Measurements from ENCODE around the gene NCKIPSD.

DNA sequence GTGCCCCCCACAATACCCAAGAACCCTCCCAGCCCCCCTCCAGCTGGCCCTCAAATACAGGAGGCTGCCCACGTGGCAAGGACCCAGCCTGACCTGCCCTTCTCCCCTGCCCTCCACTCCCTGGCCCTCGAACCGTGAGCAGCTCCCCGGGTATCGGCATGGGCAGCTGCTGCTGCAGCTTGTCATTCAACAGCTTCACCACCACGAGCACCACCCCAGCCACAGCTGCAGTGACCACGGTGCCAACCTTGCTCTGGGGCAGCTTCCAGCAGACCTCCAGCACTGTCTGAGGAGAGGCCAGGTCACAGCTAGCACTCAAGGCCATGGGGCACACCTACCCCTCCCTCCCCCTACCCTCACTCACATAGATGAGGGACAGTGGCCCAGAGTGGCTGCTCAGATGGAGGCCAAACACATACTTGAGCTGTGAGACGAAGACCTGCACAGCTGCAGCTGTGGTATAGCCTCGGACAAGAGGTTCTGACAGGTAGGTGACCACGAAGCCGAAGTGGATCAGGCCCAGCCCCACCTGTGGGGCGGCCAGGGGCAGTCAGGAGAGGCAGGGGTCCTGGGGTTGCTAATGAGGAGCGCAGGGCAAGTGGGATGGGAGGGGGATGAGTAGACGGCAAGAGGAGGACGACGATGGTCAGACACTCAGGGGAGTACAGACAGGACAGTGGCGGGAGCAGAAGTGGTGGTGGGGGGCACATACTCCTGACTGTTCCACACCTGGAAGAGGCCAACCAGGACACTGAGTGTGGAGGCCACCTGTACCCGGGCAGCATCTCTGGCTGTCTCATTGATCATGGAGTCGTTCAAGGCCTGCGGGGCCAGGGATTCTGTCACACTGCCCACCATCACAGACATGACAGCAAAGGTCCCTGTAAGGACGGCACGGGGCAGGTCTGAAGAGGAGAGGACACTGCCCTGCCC, 53.9 kb downstream of the NCKIPSD start:
- TF ChIP-seq, protein P1, sequence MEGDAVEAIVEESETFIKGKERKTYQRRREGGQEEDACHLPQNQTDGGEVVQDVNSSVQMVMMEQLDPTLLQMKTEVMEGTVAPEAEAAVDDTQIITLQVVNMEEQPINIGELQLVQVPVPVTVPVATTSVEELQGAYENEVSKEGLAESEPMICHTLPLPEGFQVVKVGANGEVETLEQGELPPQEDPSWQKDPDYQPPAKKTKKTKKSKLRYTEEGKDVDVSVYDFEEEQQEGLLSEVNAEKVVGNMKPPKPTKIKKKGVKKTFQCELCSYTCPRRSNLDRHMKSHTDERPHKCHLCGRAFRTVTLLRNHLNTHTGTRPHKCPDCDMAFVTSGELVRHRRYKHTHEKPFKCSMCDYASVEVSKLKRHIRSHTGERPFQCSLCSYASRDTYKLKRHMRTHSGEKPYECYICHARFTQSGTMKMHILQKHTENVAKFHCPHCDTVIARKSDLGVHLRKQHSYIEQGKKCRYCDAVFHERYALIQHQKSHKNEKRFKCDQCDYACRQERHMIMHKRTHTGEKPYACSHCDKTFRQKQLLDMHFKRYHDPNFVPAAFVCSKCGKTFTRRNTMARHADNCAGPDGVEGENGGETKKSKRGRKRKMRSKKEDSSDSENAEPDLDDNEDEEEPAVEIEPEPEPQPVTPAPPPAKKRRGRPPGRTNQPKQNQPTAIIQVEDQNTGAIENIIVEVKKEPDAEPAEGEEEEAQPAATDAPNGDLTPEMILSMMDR (IDR thresholded peaks at IDR 0.05) = no peak
- TF ChIP-seq POLR2A (IDR thresholded peaks at IDR 0.05) = no peak
- TF ChIP-seq POLR2AphosphoS5 (IDR thresholded peaks at IDR 0.05; ENCODE audit: insufficient read depth in 1 of 2, low read depth in 1 of 2) = no peak
